Stimulated activated CD4-positive, alpha-beta T cell treated with anti-CD3 and anti-CD28 coated beads, Interleukin-15, amount 100 ng/mL, for 48 hours (primary cell): ENCODE data around the gene GPC1.

Experiments used
- DNase-seq, 2 donors: peaks; one replicate each; pipeline ENCODE4 v3.0.0-alpha.2; 2020; ENCODE audit warnings: low read depth in 2 of 2

Gene GPC1

GRCh38 chr2:240397542-240397916 is 37.9 kb upstream of the GPC1 start:
- DNase-seq: no peak

- DNase-seq: no peak
These were observed 37.4 kb upstream of the GPC1 start for GRCh38 chr2:240397924-240398645.

GRCh38 chr2:240398661-240399267 is 36.7 kb upstream of the GPC1 start:
- no peak for DNase-seq

- no peak for DNase-seq
These were observed 35.8 kb upstream of the GPC1 start for GRCh38 chr2:240399419-240400324.

GRCh38 chr2:240400371-240401161 is 34.9 kb upstream of the GPC1 start:
- DNase-seq: no peak

- no peak for DNase-seq
These were observed 34.2 kb upstream of the GPC1 start for GRCh38 chr2:240401308-240401707.

GRCh38 chr2:240401781-240402551 is 33.5 kb upstream of the GPC1 start:
- DNase-seq: no peak

GRCh38 chr2:240402566-240403272 is 32.7 kb upstream of the GPC1 start:
- no peak for DNase-seq

- DNase-seq: no peak
These were observed 31.9 kb upstream of the GPC1 start for GRCh38 chr2:240403396-240404104.

- no peak for DNase-seq
These were observed 31.1 kb upstream of the GPC1 start for GRCh38 chr2:240404174-240404852.

GRCh38 chr2:240405133-240405532 is 30.3 kb upstream of the GPC1 start:
- no peak for DNase-seq

- DNase-seq: no peak
These were observed 29.7 kb upstream of the GPC1 start for GRCh38 chr2:240405684-240406313.

- no peak for DNase-seq
These were observed 28.4 kb upstream of the GPC1 start for GRCh38 chr2:240407090-240407489.

GRCh38 chr2:240410004-240410403 is 25.5 kb upstream of the GPC1 start:
- no peak for DNase-seq

GRCh38 chr2:240410808-240411207 is 24.7 kb upstream of the GPC1 start:
- DNase-seq: no peak

- no peak for DNase-seq
These were observed 24.0 kb upstream of the GPC1 start for GRCh38 chr2:240411261-240412160.

GRCh38 chr2:240412211-240412861 is 23.1 kb upstream of the GPC1 start:
- no peak for DNase-seq
